Ecto neural progenitor cell (in vitro differentiated cells): ENCODE data around the gene TSPAN5.

Source experiments
- DNase-seq: peaks from one replicate; pipeline ENCODE4 v3.0.0-alpha.2; 2018; ENCODE audit warnings: low spot score

Gene TSPAN5

DNA sequence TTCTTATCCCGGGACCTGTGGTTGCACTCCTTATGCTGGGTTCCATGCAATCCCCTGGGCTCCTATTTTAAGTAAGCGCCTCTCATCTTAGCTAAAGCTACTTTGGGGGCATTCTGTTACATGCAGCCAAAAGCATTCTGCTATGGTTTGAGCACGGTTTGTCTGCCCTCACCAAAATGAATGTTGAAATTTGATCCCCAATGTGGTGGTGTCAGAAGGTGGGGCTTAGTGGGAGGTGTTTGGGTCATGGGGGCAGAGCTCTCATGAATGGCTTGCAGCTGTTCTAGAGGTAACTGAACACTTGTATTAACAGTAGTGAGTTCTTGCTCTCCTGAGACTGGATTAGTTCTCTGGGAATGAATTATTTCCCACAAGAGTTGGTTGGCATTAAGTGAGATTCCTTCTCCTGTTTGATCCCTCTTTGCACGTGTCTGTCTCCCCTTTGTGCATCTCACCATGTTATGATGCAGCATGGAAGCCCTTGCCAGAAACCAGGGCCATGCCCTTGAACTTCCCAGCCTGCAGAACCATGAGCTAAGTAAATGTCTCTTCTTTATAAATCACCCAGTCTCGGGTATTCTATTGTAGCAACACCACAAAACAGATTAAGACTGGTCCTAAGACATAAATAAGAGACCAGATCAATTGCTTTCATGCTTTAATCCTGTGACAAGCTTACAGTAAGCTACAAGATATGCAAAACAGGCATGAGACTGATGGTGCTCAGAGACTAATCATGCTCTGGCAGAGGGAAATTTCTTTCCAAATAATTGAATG lies 141.8 kb downstream of the TSPAN5 start:
- no peak for DNase-seq

- no peak for DNase-seq
Measured at GRCh38 chr4:98516042-98516440, 142.4 kb downstream of the TSPAN5 start.

- no peak for DNase-seq
Measured at GRCh38 chr4:98515470-98515809, 143.0 kb downstream of the TSPAN5 start.

- DNase-seq, result no peak
Measured at GRCh38 chr4:98514741-98515469, 143.5 kb downstream of the TSPAN5 start.

DNA sequence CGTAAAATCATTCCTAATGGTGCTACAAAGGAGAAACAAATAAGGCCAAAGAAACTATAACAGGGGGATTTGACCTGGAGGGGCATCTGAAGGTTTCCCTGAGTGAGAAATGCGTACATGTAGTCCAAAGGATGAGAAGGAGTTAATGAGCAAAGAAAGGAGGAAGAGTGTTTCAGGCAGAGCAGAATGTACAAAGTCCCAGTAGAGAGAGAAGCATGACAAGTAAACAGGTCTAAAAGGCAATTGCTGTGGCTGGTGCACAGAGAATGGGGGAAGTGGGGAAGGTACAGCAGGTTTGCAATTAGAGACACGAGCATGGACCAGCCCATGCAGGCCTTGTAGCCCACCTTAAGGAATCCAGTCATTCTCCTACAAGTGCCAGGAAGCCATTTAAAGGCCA lies 145.5 kb downstream of the TSPAN5 start:
- DNase-seq, result no peak

DNA sequence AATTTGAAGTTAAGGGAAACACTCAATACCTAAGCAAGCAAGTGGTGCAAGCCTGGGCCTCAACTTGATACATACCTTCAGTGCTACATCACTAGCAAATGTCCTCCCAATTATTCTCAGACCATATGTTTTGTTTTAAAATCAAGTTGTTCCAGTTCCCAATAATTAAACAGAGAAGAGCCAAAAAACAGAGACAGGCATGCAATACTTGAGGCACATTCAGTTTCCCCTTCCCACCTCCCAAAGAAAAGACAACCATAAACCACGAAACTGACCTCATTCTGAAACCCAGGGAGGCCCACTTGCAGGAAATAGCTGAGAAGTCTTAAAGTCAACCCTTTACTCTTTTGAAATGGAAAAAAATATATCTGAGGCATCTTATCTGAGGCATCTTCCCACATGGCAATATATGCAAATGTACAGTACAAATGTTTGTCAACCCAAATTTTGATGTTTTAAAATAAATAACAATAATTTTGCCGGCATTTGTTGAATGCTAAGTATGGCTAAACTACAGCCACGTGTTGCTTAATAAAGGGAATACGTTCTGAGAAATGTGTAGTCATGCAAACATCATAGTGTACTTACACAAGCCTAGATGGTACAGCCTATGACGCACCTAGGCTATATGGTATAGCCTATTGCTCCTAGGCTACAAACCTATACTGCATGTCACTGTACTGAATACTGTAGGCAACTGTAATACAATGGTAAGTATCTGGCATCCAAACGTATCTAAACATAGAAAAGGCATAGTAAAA lies 147.5 kb downstream of the TSPAN5 start:
- no peak for DNase-seq

DNA sequence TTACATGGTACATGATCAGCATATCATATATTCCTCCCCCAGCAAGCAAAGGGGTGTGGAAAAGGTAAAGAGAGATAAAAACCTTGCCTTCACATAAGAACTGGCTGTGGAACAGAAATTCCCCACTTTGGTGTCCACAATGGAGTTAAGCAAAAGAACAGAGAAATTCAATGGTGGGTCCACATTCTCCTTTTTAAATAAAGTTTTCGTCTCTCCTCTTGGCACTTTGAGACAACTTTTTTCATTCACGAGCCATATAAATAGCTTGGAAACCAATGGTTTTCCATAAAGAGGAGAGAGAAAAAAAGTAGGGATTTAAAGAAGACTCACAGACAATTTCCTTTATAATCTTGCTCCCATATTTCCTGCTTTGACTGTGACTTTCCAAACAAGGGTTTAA lies 148.1 kb downstream of the TSPAN5 start:
- no peak for DNase-seq

DNA sequence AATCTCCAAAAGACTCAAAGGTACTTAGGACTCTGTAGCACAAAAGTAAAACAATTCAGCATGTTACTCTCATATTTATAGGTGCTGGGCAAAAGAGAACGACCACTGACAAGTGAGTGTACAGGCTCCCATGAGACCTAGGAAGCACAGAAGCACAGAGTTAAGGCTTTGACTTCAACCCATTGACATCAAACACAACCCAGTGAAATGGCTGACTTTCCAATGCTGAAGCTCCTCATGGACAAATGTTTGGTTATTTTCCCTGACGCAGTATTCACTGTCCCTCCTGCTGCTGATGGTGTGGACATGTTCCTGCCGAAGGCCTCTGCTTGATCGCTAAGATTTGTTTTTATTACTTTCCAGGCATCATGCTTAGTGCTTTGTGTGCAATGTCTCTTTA lies 148.7 kb downstream of the TSPAN5 start:
- no peak for DNase-seq

- no peak for DNase-seq
Measured at GRCh38 chr4:98508829-98509598, 149.4 kb downstream of the TSPAN5 start.

DNA sequence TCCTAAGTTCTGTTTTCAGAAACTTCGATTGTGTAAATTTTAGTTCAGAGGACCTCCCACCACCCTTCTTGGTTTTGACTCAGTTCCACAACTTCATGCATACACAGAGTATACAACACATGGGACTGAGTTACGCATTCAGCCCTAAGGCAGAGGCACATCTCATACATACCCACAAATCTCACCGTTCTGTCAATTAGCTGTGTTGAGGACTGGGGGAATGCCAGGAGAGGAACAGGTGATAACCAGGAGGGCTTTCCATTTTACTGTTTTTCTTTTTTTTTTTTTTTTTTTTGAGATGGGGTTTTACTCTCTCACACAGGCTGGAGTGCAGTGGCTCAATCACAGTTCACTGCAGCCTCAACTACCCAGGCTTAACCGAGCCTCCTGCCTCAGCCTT lies 150.2 kb downstream of the TSPAN5 start:
- DNase-seq, result no peak

DNA sequence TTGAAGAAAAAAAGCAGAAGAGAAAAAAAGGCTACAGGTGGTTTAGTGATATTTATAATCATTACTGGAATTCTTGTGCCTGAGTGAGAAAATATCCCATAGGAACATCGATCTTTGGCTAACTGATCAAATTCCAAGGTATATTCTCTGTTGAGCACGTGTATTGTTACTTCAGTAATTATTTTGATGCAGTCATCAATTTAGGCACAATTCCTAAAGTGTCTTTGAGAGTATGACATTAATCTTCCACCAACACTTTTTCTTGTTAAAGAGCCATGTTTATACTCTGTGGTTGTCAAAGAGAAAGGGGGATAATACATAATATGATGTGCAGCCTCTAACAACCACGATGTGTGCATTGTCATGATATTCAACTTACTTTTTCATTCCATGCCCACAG lies 151.1 kb downstream of the TSPAN5 start:
- no peak for DNase-seq

DNA sequence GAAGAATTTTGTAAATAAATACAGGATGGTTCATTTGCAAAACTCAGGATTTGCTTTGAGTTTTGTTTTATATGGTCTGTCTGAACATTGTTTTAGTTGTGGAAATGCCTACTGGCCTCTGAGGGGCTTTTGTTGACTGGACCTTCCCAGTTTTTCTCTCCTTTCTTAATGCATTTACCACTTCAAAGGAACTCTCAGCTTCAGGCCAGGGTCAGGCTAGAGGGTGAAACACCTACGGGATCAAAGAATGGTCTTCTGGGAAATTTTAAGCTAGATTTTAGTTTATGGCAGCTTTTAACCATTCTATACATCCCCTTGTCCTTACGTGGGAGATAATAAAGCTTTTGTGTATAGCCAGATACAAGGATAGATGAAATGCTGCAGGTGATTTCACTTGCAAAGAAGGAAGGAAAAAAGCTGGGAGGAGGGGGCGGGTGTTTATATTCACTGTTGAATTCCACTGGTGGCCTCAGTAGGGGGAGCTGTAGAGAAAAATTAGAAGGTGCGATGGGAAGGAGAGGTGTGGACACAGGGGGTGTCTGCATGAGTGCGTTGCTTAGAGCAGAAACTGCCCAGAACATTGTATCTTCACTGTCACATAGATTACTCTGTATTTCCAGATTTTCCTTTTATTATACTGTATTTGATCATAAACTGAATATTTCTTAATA lies 151.8 kb downstream of the TSPAN5 start:
- DNase-seq, result no peak

- DNase-seq, result no peak
Measured at GRCh38 chr4:98505992-98506391, 152.4 kb downstream of the TSPAN5 start.

DNA sequence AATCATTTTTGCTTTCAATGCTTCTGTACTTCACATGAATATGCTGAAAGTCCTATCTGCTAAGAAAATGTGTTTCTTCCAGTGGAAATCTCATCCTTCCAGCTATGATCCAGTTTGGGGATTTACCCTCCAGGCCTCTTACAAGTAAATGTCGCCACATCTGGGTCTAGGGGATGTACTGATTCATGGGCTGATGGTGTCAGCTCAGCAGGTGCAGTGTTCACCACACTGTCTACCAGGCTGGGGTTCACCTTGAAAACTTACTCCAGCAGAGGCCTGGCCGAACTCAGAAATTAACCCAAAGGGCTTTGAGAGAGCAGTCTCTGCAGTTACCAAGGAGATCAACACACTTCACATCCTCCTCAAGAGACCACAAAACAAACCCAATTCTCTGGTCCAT lies 154.3 kb downstream of the TSPAN5 start:
- no peak for DNase-seq

- DNase-seq, result no peak
Measured at GRCh38 chr4:98503676-98504075, 154.7 kb downstream of the TSPAN5 start.

DNA sequence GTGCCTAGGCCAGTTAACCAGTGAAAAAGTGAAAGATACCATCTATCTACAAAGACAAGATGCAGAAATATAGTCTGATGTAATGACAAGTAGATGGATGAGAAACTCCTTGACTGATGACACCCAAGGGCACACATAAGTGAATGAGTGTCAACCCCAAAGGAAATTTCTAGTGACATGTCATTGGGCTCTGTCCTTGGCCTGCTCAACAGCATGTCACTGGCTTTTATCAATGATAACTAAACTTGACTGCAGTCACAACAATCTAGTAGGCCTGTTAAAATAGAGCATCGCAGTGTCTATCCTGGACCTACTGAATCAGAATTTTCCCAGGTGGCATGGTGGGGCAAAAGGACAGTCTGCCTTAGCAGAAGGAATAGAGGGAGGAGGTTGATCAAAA lies 155.8 kb downstream of the TSPAN5 start:
- no peak for DNase-seq

DNA sequence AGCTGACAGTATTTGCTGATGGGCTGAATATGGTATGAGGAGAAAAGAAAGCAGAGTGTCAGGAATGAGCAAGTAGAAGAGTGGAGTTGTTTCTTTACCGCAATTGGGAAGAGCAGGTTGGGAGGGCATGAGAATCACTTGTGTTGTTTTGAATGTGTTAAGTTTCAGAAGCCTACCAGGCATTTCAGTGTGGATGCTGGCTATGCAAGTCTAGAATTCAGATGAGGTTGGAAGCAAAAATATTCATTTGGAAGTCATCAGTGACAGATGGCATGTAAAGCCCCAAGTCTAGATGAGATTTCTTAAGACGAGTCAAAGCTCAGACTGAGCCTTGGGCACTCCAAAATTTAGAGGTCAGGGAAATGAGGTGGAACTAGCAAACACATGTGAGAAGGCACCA lies 156.4 kb downstream of the TSPAN5 start:
- DNase-seq, result no peak

DNA sequence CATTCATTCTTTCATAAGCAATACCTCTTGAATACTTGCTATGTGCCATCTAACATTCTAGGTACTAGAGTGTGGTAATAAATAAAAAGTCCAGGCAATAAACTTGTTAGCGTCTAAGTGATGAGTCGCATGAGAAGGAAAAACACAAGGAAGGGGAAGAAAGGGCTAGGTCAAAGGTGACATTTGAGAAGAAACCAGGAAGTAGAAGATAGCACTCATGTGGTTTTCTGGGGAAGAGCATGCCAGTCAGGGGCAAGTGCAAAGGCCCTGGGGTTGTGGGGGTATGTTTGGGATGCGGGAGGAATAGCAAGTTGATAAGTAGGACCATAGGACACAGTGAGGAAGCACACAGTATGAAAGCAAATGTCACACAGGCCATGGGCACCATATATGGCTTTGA lies 157.0 kb downstream of the TSPAN5 start:
- no peak for DNase-seq

DNA sequence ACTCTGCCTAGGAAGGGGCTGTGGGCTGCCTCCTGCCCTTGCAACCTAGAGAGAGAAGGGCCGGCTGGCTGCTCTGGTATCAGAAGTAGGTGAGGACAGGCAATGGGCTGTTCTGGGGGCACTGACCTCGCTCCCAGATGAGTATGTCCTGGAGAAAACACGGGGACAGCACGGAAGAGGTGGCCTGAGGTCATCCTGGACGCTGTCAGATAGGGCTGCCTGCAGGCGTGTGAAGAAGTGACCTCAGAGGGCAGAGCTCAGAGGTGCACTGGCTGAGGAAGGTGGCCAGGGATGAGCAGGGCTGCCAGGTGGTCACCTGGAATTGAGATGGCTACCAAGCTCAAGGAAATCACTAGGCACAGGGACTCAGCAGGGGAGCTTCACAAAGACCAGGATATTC lies 159.6 kb downstream of the TSPAN5 start:
- DNase-seq, result no peak

DNA sequence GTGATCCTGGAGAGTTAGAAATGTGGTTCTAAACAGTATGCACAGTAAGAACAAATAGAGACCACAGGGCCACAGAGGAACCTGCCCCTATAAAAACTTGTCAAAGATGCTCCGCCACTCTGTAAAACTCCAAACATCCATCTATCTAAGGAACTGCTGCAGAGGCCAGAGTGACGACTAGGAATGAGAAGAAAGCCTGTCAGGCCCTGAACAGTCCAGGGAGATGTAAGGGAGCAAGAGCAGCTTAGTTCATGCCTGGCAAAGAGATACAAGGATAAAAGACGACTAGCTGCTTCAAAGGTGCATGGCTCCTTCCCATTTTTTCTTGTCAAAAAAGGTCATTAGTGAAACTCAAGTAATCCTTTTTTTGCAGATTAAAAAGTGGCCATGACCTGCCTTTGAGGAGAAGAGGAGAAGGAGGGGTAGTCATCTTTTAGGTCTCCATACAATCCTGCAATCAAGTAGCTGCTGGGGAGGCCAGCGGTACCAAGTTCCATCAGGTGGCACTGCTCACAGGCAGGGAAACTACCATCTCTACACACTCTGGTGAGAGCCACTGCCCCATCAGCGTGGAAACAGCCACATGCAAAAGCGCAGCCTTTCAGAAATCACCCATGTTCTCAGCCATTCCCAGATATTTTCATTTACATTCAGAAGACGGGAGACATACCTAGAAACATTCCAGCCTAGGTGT lies 162.1 kb downstream of the TSPAN5 start:
- DNase-seq, result no peak

DNA sequence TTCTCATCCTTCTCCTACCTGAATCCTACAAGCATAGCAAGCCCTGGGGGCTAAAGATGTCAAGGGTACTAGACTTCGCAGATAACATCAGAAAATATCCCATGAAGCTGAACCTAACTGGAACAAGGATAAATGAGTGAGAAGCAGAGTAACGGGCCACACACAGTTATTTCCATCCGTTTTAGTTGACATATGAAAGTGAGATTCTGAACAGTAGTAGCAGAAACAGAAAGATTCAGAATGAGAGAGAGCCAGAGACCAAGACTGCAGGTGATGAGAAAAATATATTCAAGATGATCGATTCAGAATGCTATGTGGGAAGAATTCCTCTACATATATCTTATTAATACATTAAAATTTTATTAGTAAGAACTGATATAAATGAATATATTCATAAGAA lies 165.1 kb downstream of the TSPAN5 start:
- no peak for DNase-seq
